Measurements from ENCODE around the gene SMIM7.

The SMIM7 gene

DNA sequence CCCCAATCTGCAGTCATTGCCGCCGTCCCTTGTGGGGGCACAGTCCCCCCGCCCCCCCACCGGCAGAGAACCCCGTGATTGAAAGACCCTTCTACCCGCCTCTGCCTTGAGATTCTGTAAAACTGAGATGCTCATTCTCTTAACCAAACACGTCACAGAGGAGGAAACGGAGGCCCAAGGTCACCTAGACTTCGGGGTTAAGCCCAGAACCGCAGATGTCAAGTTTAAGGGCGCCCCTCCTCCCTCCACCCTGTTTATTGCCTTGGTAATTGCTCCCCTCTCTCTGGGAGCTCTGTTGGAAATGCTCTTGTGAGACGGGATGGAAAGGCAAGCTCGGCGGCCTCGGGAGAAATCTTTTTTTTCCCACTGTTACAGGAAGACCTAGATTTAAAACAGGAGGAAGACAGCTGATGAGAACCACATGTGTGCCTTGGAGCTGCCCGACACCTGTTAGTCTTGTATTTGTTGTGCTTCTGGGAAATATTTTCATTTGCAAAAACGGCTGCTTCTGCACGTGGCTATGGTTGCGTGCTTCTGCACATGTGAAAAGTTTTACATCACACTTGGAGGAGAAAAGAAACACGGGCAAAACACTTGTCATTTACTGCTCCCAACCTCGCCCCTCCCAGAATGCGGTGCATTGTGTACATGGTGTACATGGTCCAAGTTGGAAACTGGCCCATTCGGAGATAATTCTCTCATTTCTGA is 30.8 kb downstream of the SMIM7 start:
- DNase-seq (ENCODE audit: low read depth) = peak; percentile 76
- TF ChIP-seq, protein P1, sequence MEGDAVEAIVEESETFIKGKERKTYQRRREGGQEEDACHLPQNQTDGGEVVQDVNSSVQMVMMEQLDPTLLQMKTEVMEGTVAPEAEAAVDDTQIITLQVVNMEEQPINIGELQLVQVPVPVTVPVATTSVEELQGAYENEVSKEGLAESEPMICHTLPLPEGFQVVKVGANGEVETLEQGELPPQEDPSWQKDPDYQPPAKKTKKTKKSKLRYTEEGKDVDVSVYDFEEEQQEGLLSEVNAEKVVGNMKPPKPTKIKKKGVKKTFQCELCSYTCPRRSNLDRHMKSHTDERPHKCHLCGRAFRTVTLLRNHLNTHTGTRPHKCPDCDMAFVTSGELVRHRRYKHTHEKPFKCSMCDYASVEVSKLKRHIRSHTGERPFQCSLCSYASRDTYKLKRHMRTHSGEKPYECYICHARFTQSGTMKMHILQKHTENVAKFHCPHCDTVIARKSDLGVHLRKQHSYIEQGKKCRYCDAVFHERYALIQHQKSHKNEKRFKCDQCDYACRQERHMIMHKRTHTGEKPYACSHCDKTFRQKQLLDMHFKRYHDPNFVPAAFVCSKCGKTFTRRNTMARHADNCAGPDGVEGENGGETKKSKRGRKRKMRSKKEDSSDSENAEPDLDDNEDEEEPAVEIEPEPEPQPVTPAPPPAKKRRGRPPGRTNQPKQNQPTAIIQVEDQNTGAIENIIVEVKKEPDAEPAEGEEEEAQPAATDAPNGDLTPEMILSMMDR (conservative IDR thresholded peaks at IDR 0.05; ENCODE audit: control insufficient read depth, insufficient read depth, low read depth, low read length) = no peak
- H3K4me3 ChIP-seq (ENCODE audit: control insufficient read depth, low read depth, low read length) = peak overlapping the region; percentile 80

DNA sequence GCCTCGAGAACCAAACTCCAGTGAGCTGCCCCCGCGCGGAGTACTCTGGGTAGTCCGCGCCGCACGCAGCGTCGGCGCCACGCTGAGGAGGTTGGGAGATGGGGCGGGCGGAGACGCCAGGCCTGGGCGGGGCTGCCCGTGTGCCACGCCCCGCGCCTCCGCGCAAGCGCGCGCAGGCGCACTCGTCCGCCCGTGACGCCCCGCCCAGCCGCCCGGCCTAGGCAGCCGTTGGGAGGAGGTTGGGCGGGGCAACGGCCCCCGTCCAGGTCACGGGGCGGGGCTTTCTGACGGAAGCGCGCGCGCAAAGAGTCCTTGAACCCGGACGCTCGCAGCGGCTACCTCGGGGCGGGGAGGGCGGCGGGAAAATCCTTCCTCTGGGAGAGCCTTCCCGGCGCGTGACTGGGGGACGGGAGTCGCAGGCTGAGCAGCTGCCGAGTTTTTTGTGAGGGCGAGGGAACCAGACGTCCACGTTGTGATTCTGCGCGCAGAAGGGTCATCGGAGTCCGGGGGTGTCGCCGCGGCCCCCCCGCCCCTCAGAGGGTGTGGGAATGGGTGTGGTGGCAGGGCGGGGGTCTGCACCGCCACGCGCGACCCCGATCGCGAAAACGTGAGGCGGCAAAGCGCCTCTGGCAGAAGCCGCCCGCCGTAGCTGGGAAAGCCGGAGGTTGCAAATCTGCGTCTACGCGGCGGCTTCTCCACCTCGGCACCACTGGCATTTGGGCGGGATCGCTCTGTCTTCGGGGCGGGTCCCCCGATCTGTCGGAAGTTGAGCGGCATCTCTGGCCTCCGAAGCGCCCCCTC is 31.6 kb downstream of the SMIM7 start, which contains the start of gene MED26:
Gene MED26 (minus strand): TSS at position 22 of the 801 bp plus-strand sequence. CDS start 261 bp downstream, outside the sequence.
- TF ChIP-seq, protein P1 (conservative IDR thresholded peaks at IDR 0.05; ENCODE audit: control insufficient read depth, insufficient read depth, low read depth, low read length) = no peak
- peak; percentile 89 for DNase-seq (ENCODE audit: low read depth)
- H3K4me3 ChIP-seq (ENCODE audit: control insufficient read depth, low read depth, low read length) = peak within 1 kb of the TSS; percentile 90

DNA sequence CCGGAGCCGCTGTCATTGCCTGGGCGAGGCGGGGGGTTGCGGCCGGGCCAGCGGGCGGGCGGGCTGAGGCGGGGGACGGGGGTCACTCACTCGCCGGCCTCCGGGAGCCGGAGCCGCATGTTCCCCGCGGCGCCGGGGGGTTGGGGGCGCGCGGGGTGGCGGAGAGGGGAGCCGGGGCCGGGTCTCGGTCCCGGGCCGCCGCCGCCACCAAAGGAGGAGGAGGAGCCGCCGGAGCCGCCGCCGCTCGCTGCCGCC is 32.1 kb downstream of the SMIM7 start:
- TF ChIP-seq, protein P1 (conservative IDR thresholded peaks at IDR 0.05; ENCODE audit: control insufficient read depth, insufficient read depth, low read depth, low read length) = no peak
- H3K4me3 ChIP-seq (ENCODE audit: control insufficient read depth, low read depth, low read length) = peak overlapping the region; percentile 90
- no peak for DNase-seq (ENCODE audit: low read depth)

DNA sequence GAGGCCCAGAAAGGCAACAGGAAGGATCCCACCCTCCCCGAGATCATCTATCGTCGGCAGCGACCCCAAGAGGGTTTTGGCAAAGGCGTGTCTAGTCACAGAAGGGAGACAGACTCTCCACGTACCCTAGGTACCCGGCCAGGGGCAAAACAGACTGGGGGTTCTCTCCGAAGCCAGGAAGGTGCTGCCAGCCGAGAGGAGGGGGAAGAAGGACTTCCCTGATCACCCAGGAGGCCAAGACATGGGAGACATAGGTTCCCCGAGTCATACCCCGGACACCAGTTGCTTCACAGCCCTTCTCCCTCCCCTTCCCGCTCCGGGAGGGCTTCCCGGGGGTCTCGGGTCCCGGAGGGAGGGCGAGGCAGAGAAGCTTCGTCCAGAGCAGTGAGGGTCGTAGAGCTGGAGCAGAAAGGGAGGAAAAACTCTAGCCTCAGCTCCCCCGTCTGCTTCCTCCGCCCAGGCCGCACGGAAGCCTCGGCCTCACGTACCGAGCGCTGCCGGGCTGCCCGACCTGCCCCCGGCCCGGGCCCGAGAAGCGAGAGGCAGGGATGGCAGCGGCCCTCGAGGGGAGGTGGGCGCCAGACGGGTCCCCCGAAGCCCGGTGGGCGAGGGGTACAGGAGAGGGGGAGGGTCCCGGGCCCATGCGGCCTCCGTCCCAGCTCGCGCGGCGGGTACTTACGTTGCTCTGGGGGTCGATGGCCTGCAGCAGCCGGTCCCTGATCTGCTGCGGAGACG is 32.6 kb downstream of the SMIM7 start:
- peak overlapping the region; percentile 90 for H3K4me3 ChIP-seq (ENCODE audit: control insufficient read depth, low read depth, low read length)
- TF ChIP-seq, protein P1 (conservative IDR thresholded peaks at IDR 0.05; ENCODE audit: control insufficient read depth, insufficient read depth, low read depth, low read length) = no peak
- DNase-seq (ENCODE audit: low read depth) = no peak

DNA sequence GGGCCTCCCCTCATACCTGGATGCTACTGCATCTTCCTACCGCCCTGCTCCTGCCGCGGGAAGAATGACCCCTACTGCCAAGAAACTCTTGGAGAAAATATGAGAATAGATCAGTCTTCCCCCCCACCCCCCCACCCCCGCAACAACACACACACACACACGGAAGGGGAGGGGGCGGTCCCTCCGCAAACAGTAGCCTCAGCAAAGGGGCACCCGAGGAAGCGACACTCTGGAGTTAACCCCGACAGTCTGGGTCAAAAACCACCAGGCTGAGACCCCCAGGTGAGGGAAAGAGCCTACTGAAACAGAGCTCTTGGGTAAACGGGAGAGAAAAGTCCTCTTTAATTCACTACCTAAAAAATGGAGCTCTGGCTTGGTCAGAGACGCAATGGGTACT is 33.1 kb downstream of the SMIM7 start:
- peak; percentile 11 for DNase-seq (ENCODE audit: low read depth)
- TF ChIP-seq, protein P1 (conservative IDR thresholded peaks at IDR 0.05; ENCODE audit: control insufficient read depth, insufficient read depth, low read depth, low read length) = no peak
- peak overlapping the region; percentile 90 for H3K4me3 ChIP-seq (ENCODE audit: control insufficient read depth, low read depth, low read length)

DNA sequence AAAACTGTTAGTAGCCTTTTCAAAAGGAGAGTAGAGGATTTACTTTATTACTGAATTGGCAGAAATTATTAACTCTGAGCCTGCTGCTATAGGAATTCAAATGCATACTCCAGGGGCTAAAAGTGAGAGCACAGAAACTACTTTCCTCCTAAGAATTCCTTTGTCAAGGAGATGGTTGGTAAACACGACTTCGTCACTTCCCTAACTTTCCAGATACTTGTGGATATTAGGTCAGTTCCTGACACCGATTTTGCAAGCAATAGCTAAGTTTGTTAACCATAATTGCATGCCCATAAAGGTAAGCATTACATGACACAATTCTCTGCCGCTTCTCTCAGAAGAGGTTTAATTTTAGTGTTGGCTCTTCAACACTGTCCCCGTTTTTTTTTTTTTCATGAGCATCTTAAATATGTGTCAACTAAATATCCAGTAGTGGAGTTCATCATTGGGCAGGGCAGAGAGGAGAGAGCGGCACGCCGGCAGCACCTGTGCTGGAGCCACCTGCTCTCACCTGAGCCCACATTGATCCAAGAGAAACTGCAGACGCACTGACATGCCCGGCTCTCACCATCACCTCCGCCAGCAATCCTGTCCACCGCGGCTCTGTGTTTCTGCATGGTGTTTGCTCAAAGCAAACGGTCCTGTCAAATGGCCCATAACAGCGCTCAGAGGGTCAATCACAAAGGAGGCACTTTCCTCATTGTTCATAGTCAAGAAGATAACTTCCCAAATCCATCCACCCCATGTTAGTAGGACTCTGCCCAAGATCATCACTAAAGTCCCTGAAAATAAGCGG is 34.6 kb downstream of the SMIM7 start:
- TF ChIP-seq, protein P1 (conservative IDR thresholded peaks at IDR 0.05; ENCODE audit: control insufficient read depth, insufficient read depth, low read depth, low read length) = no peak
- no peak overlapping the region for H3K4me3 ChIP-seq (ENCODE audit: control insufficient read depth, low read depth, low read length)
- no peak for DNase-seq (ENCODE audit: low read depth)
